H1 (cell line): Measurements from ENCODE around the gene DCTPP1. TPM values are rescaled to one million over a fixed set of nuclear protein-coding genes. Genes with fewer than 3 reads are reported as not detected.

Experiments used
- CTCF ChIA-PET: fragments of 300-600 bp; sonication (Branson Sonifier 250); formaldehyde crosslinking; loops from one replicate; lab custom pipeline; 2021; ENCODE audit not compliant: partially characterized antibody; lab: Charles Lee
- POLR2A ChIA-PET: fragments of 300-600 bp; sonication (Branson Sonifier 250); formaldehyde crosslinking; loops from one replicate; lab custom pipeline; 2021; ENCODE audit warnings: inconsistent platforms; ENCODE audit not compliant: partially characterized antibody; lab: Charles Lee
- DNase-seq, 2 experiments: peaks; one replicate each; pipeline versions ENCODE4 v3.0.0 to v3.0.0-alpha.2; 2010 to 2022; ENCODE audit warnings: low spot score in 2 of 2, low read depth in 1 of 2, mixed read lengths in 1 of 2
- FAIRE-seq: peaks from 2 replicates; lab custom pipeline; 2011; peaks lifted over from hg19 to GRCh38; lab: Jason Lieb, UNC
- H2AFZ ChIP-seq: 2 replicates; pipeline ENCODE4 v1.8.1; 2012; ENCODE audit warnings: low read length, inconsistent platforms
- H2AK5ac ChIP-seq: 2 replicates; pipeline ENCODE4 v1.6.1; 2013; ENCODE audit warnings: low read depth, low read length
- H2BK120ac ChIP-seq: replicated peaks from 2 replicates; pipeline ENCODE3; 2013; ENCODE audit warnings: low read depth, low read length, inconsistent platforms
- H2BK12ac ChIP-seq: 2 replicates; pipeline ENCODE4 v1.6.1; 2013; ENCODE audit warnings: low read depth, low read length
- H2BK15ac ChIP-seq: 2 replicates; pipeline ENCODE4 v1.6.1; 2013; ENCODE audit warnings: low read length
- H2BK20ac ChIP-seq: 2 replicates; pipeline ENCODE4 v1.6.1; 2013; ENCODE audit warnings: low read length
- H2BK5ac ChIP-seq: 2 replicates; pipeline ENCODE4 v1.6.1; 2013; ENCODE audit warnings: low read depth, low read length
- H3K14ac ChIP-seq: 2 replicates; pipeline ENCODE4 v1.6.1; 2013; ENCODE audit warnings: inconsistent platforms; ENCODE audit not compliant: insufficient read length
- H3K18ac ChIP-seq: 2 replicates; pipeline ENCODE4 v1.6.1; 2013; ENCODE audit warnings: low read length; ENCODE audit errors: extremely low read depth
- H3K23ac ChIP-seq: 2 replicates; pipeline ENCODE4 v1.6.1; 2013; ENCODE audit warnings: inconsistent platforms; ENCODE audit not compliant: insufficient read length
- H3K23me2 ChIP-seq: 2 replicates; pipeline ENCODE4 v1.6.1; 2013; ENCODE audit warnings: low read depth, low read length
- H3K27ac ChIP-seq: 2 replicates; pipeline ENCODE4 v1.6.1; 2011; ENCODE audit warnings: low read depth, low read length, inconsistent platforms
- H3K27me3 ChIP-seq, 4 experiments: replicated peaks in 1 of 4; 1 replicate in 1 of 4; 2 replicates in 3 of 4; pipeline versions ENCODE4 v1.6.1 to v1.8.1; 2011 to 2013; ENCODE audit warnings: low read length in 3 of 4, mild to moderate bottlenecking in 3 of 4, inconsistent platforms in 2 of 4, mixed read lengths in 2 of 4, moderate library complexity in 1 of 4; ENCODE audit not compliant: control insufficient read depth in 3 of 4, insufficient read depth in 3 of 4; ENCODE audit errors: extremely low read depth in 1 of 4
- H3K36me3 ChIP-seq, 4 experiments: 2 replicates each; pipeline versions ENCODE4 v1.6.1 to v1.8.1; 2011 to 2013; ENCODE audit warnings: mild to moderate bottlenecking in 4 of 4, low read length in 3 of 4, moderate library complexity in 2 of 4, control low read depth in 1 of 4, inconsistent platforms in 1 of 4; ENCODE audit not compliant: insufficient read depth in 4 of 4, control insufficient read depth in 2 of 4
- H3K4ac ChIP-seq: replicated peaks from 2 replicates; pipeline ENCODE3; 2013; ENCODE audit warnings: low read length, low read depth, mixed read lengths, inconsistent platforms; ENCODE audit not compliant: insufficient read length
- H3K4me1 ChIP-seq, 4 experiments: replicated peaks in 1 of 4; 1 replicate in 1 of 4; 2 replicates in 3 of 4; pipeline versions ENCODE4 v1.6.1 to v1.8.1; 2011 to 2013; ENCODE audit warnings: low read length in 3 of 4, inconsistent platforms in 2 of 4, mixed read lengths in 1 of 4; ENCODE audit not compliant: insufficient read depth in 4 of 4, control insufficient read depth in 3 of 4
- H3K4me2 ChIP-seq, 2 experiments: 2 replicates each; pipeline versions ENCODE4 v1.6.1 to v1.8.1; 2011 to 2013; ENCODE audit warnings: low read depth in 2 of 2, low read length in 2 of 2, control low read depth in 1 of 2, inconsistent platforms in 1 of 2, mild to moderate bottlenecking in 1 of 2; ENCODE audit not compliant: insufficient read depth in 1 of 2
- H3K4me3 ChIP-seq, 4 experiments: fragments of 200-600, 300-600 bp in 1 of 4; sonication (generic), shearing (Covaris generic), sonication (Bioruptor Twin) in 1 of 4; 2 replicates each; pipeline versions ENCODE4 v1.5.1 to v1.8.1; 2011 to 2016; ENCODE audit warnings: low read length in 4 of 4, low read depth in 3 of 4, control low read depth in 2 of 4, inconsistent platforms in 2 of 4, mild to moderate bottlenecking in 2 of 4, mixed read lengths in 1 of 4, moderate library complexity in 1 of 4; ENCODE audit not compliant: insufficient read depth in 2 of 4; ENCODE audit errors: extremely low read depth in 1 of 4
- H3K56ac ChIP-seq: replicated peaks from 2 replicates; pipeline ENCODE3; 2013; ENCODE audit warnings: low read depth, mild to moderate bottlenecking, mixed read lengths, low read length, inconsistent platforms; ENCODE audit not compliant: insufficient read length
- H3K79me1 ChIP-seq: 2 replicates; pipeline ENCODE4 v1.6.1; 2013; ENCODE audit warnings: low read depth, low read length, control low read depth
- H3K79me2 ChIP-seq, 2 experiments: 2 replicates each; pipeline versions ENCODE4 v1.6.1 to v1.8.1; 2012 to 2013; ENCODE audit warnings: low read length in 2 of 2, mild to moderate bottlenecking in 2 of 2, inconsistent platforms in 1 of 2; ENCODE audit not compliant: insufficient read depth in 2 of 2, control insufficient read depth in 1 of 2
- H3K9ac ChIP-seq, 4 experiments: replicated peaks in 1 of 4; 1 replicate in 1 of 4; 2 replicates in 3 of 4; pipeline versions ENCODE4 v1.6.1 to v1.8.1; 2011 to 2013; ENCODE audit warnings: low read depth in 3 of 4, low read length in 3 of 4, control low read depth in 2 of 4, mild to moderate bottlenecking in 2 of 4, moderate library complexity in 2 of 4, inconsistent platforms in 1 of 4; ENCODE audit errors: extremely low read depth in 1 of 4
- H3K9me3 ChIP-seq, 2 experiments: 2 replicates each; pipeline versions ENCODE4 v1.6.1 to v1.8.1; 2012 to 2013; ENCODE audit warnings: mild to moderate bottlenecking in 2 of 2, moderate library complexity in 2 of 2, control low read depth in 1 of 2, inconsistent platforms in 1 of 2, low read depth in 1 of 2, low read length in 1 of 2, mixed read lengths in 1 of 2; ENCODE audit not compliant: insufficient read depth in 2 of 2
- H4K20me1 ChIP-seq, 2 experiments: replicated peaks in 1 of 2; 2 replicates each; pipeline versions ENCODE3 to v1.8.1; 2011 to 2013; ENCODE audit warnings: inconsistent platforms in 2 of 2, low read length in 2 of 2, mild to moderate bottlenecking in 1 of 2; ENCODE audit not compliant: insufficient read depth in 2 of 2, control insufficient read depth in 1 of 2
- H4K5ac ChIP-seq: 2 replicates; pipeline ENCODE4 v1.6.1; 2013; ENCODE audit warnings: low read length, low read depth, mixed read lengths, inconsistent platforms; ENCODE audit not compliant: insufficient read length
- H4K8ac ChIP-seq: 2 replicates; pipeline ENCODE4 v1.8.0; 2013; ENCODE audit warnings: mild to moderate bottlenecking, moderate library complexity, low read length, inconsistent platforms; ENCODE audit not compliant: insufficient read depth; ENCODE audit errors: extremely low read depth
- H4K91ac ChIP-seq: replicated peaks from 2 replicates; pipeline ENCODE3; 2013; ENCODE audit warnings: low read length, mixed read lengths, inconsistent platforms; ENCODE audit not compliant: insufficient read length
- GTF2F1 ChIP-seq: IDR thresholded peaks from 2 replicates; pipeline ENCODE4 v1.6.1; 2012; ENCODE audit warnings: low read depth, low read length, improper control_type of control experiment, borderline replicate concordance
- HDAC6 ChIP-seq: IDR thresholded peaks from one replicate; pipeline ENCODE4 v1.7.1; 2012; ENCODE audit warnings: low read depth, mild to moderate bottlenecking, inconsistent platforms, low read length, moderate library complexity
- KDM5A ChIP-seq: fragments of 200-600 bp; IDR thresholded peaks from 2 replicates; pipeline ENCODE4 v1.7.1; 2012; ENCODE audit warnings: mild to moderate bottlenecking, low read length, inconsistent platforms, mixed read lengths
- NRF1 ChIP-seq: IDR thresholded peaks from 2 replicates; pipeline ENCODE4 v1.6.1; 2011; ENCODE audit warnings: mild to moderate bottlenecking, low read depth, low read length, improper control_type of control experiment
- SIN3A ChIP-seq, 2 experiments: IDR thresholded peaks in 1 of 2; conservative IDR thresholded peaks in 1 of 2; 2 replicates each; pipeline ENCODE4 v1.6.1; 2011 to 2012; ENCODE audit warnings: low read length in 2 of 2, improper control_type of control experiment in 1 of 2, low read depth in 1 of 2, mild to moderate bottlenecking in 1 of 2
- TAF1 ChIP-seq: IDR thresholded peaks from 2 replicates; pipeline ENCODE4 v1.6.1; 2011; ENCODE audit warnings: mild to moderate bottlenecking, low read depth, low read length
- WGBS, 2 experiments: shearing (Covaris generic) in 1 of 2; methylation state at CpG; one replicate each; pipeline versions ENCODE4 v1.1.6 to v1.1.7; 2013 to 2015; ENCODE audit warnings: low lambda C conversion rate in 2 of 2, mixed read lengths in 2 of 2, inconsistent platforms in 1 of 2, low coverage in 1 of 2, missing lambda C conversion rate in 1 of 2; ENCODE audit not compliant: insufficient replicate concordance in 2 of 2, insufficient coverage in 1 of 2, insufficient read length in 1 of 2; ENCODE audit errors: extremely low coverage in 1 of 2, missing lambda C conversion rate in 1 of 2; 5-methylcytosine and 5-hydroxymethylcytosine counted together
- polyA plus RNA-seq, 7 experiments: library from polyadenylated mRNA; depleted of rRNA in 3 of 7; stranded (reverse) in 5 of 7; unstranded in 2 of 7; fragments of >200 nt in 5 of 7; fragments of 200-250 nt in 2 of 7; gene quantifications; 1 replicate in 5 of 7; 2 replicates in 1 of 7; 4 replicates in 1 of 7; pipeline versions ENCODE4 v1.2.1 to v1.2.3, GENCODE V29; 2011 to 2013; ENCODE audit warnings: missing spikeins in 2 of 7, mixed read lengths in 2 of 7
- total RNA-seq: library from RNA; stranded (reverse); fragmentation: NEBNext Ultra II Directional; extraction: Animal tissue kit (Norgen Biotek cat#: 25700); gene quantifications from 2 replicates; pipeline ENCODE4 v1.2.1, GENCODE V29; 2021

The DCTPP1 gene
- total and polyA plus RNA-seq, 2 of the 8 experiments (the other 6 are each of a cell fraction or from before 2014, with no cell fraction given) = 94.5 to 103 TPM

GRCh38 chr16:30474684-30475083 is 44.9 kb upstream of the DCTPP1 start:
- Histone ChIP-seq H2BK12ac (no peak overlapping the region), H2AFZ (no peak overlapping the region)
- no peak for TF ChIP-seq HDAC6
- no peak for TF ChIP-seq KDM5A
- no peak for TF ChIP-seq TAF1
- no peak for TF ChIP-seq SIN3A (conservative IDR thresholded peaks at IDR 0.05 in 1 of 2, IDR thresholded peaks at IDR 0.05 in 1 of 2; ENCODE audit: low read depth in 1 of 2, low read length in 2 of 2)
- no peak for TF ChIP-seq GTF2F1
- no peak for TF ChIP-seq NRF1
- TF ChIP-seq, all 59 proteins: peak for 0
- Histone ChIP-seq H4K20me1 (no peaks in the 10 kb centered on the region), H2BK15ac (no peak overlapping the region), H4K5ac (no peak overlapping the region), H3K14ac (no peak overlapping the region), H3K36me3 (no peaks in the 10 kb centered on the region), H3K23me2 (no peaks in the 10 kb centered on the region), H2AK5ac (no peak overlapping the region), H3K4me2 (no peak overlapping the region), H3K79me1 (no peaks in the 10 kb centered on the region), H3K4me1 (peaks cover 0 to 3% (median 0%) of the 10 kb centered on the region in 4 experiments; a peak in 1 of 7 replicates), H3K27ac (no peak overlapping the region), H2BK20ac (no peak overlapping the region), H3K23ac (no peak overlapping the region), H3K4ac (no peak overlapping the region), H4K91ac (no peak overlapping the region), H3K27me3 (peaks cover 0 to 2% (median 0%) of the 10 kb centered on the region in 4 experiments; a peak in 1 of 7 replicates), H2BK5ac (no peak overlapping the region), H3K18ac (no peak overlapping the region), H3K4me3 (no peak overlapping the region), H3K79me2 (no peaks in the 10 kb centered on the region), H4K8ac (no peak overlapping the region), H2BK120ac (no peak overlapping the region), H3K9ac (no peak overlapping the region), H3K56ac (no peak overlapping the region), H3K9me3 (no peaks in the 10 kb centered on the region)
- DNase-seq (no peak), FAIRE-seq (no peak)
- CTCF ChIA-PET = interaction anchor here (1.2 to 1.9 kb wide), 3 partner anchors 25 to 45 kb away, joined by 3 to 4 read pairs (median 3); partner anchors contain the start of gene DCTPP1
- WGBS, 2 experiments = 94% methylated on average over 7 of the region's 7 CpGs; no CpG with 5 or more reads in 1 of the 2 experiments
- POLR2A ChIA-PET = interaction anchor here (1.4 kb wide), 1 partner anchor 18 kb away, joined by 4 read pairs; no protein-coding TSS in a partner anchor
